ENCODE results near the gene RAB3D.
"Not testable (repeated sequence)": the region's sequence is repeated elsewhere in the genome, so short reads cannot be mapped to it uniquely, and the experiment has no call there.

RAB3D gene

GRCh38 chr19:11337080-11337479 lies 2.4 kb downstream of the RAB3D start:
- DNase-seq = no peak

- DNase-seq = no peak
Observed at GRCh38 chr19:11335449-11336146, 3.9 kb downstream of the RAB3D start.

GRCh38 chr19:11333838-11334237 lies 5.6 kb downstream of the RAB3D start:
- DNase-seq = not testable (repeated sequence)

GRCh38 chr19:11332822-11333221 lies 6.6 kb downstream of the RAB3D start:
- no peak for DNase-seq

GRCh38 chr19:11331502-11331901 lies 8.0 kb downstream of the RAB3D start:
- DNase-seq = no peak

- no peak for DNase-seq
Observed at GRCh38 chr19:11330127-11330526, 9.3 kb downstream of the RAB3D start.

GRCh38 chr19:11325544-11325943 lies 13.9 kb downstream of the RAB3D start:
- no peak for DNase-seq

- DNase-seq = no peak
Observed at GRCh38 chr19:11324748-11325389, 14.6 kb downstream of the RAB3D start.

- DNase-seq = peak; percentile 47 to 59
Observed at GRCh38 chr19:11324079-11324661, 15.3 kb downstream of the RAB3D start.

- DNase-seq = no peak
Observed at GRCh38 chr19:11323601-11324078, 15.8 kb downstream of the RAB3D start.

- DNase-seq = no peak
Observed at GRCh38 chr19:11322269-11323024, 17.0 kb downstream of the RAB3D start.

- no peak for DNase-seq
Observed at GRCh38 chr19:11321191-11322126, 18.0 kb downstream of the RAB3D start.

- not testable (repeated sequence) for DNase-seq
Observed at GRCh38 chr19:11320278-11320995, 19.0 kb downstream of the RAB3D start.

- no peak for DNase-seq
Observed at GRCh38 chr19:11306337-11306736, 33.1 kb downstream of the RAB3D start.

GRCh38 chr19:11304936-11305335 lies 34.5 kb downstream of the RAB3D start:
- DNase-seq = no peak

- DNase-seq = no peak
Observed at GRCh38 chr19:11300811-11301120, 38.7 kb downstream of the RAB3D start.

- DNase-seq = no peak
Observed at GRCh38 chr19:11299946-11300810, 39.3 kb downstream of the RAB3D start.

- no peak for DNase-seq
Observed at GRCh38 chr19:11296264-11296663, 43.2 kb downstream of the RAB3D start.

GRCh38 chr19:11295665-11296245 lies 43.7 kb downstream of the RAB3D start, which contains the start of gene TSPAN16:
Gene TSPAN16 (plus strand): TSS chr19:11296160. CDS start chr19:11296298, 138 bp downstream.
- no peak for DNase-seq

- DNase-seq = no peak
Observed at GRCh38 chr19:11295180-11295579, 44.3 kb downstream of the RAB3D start.

Data from hippocampal formation (tissue), 2 donors.